Measurements from ENCODE around the gene MYOT.

GRCh38 chr5:137880313-137880712 is 12.7 kb downstream of the MYOT start:
- no peak for TF ChIP-seq POLR2A (IDR thresholded peaks at IDR 0.05)
- TF ChIP-seq CTCF (IDR thresholded peaks at IDR 0.05) = no peak

All from thyroid gland (tissue), 4 donors.